Measurements from ENCODE around the gene MKRN2. TPM values are rescaled to one million over a fixed set of nuclear protein-coding genes. Genes with fewer than 3 reads are reported as not detected.

MKRN2 gene
- total and polyA plus RNA-seq, 9 of the 15 experiments (the other 6 are each of a cell fraction or from before 2014, with no cell fraction given) = 29.4 to 63.2 (median 42.9) TPM

GRCh38 chr3:12556690-12557472 is at the start of gene MKRN2 (continued):
- TF ChIP-seq, protein P1, sequence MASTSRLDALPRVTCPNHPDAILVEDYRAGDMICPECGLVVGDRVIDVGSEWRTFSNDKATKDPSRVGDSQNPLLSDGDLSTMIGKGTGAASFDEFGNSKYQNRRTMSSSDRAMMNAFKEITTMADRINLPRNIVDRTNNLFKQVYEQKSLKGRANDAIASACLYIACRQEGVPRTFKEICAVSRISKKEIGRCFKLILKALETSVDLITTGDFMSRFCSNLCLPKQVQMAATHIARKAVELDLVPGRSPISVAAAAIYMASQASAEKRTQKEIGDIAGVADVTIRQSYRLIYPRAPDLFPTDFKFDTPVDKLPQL (IDR thresholded peaks at IDR 0.05; ENCODE audit: extremely low read depth, insufficient read length) = peak; percentile 61
- TF ChIP-seq, protein P2, sequence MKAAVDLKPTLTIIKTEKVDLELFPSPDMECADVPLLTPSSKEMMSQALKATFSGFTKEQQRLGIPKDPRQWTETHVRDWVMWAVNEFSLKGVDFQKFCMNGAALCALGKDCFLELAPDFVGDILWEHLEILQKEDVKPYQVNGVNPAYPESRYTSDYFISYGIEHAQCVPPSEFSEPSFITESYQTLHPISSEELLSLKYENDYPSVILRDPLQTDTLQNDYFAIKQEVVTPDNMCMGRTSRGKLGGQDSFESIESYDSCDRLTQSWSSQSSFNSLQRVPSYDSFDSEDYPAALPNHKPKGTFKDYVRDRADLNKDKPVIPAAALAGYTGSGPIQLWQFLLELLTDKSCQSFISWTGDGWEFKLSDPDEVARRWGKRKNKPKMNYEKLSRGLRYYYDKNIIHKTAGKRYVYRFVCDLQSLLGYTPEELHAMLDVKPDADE (conservative IDR thresholded peaks at IDR 0.05; ENCODE audit: control insufficient read depth, low read depth, low read length) = peak; percentile 73
- peak; percentile 86 for TF ChIP-seq TFAP4 (CRISPR knock-in tag; IDR thresholded peaks at IDR 0.05; ENCODE audit: borderline replicate concordance)
- 0 out of 2 replicates have a peak, but pooled peaks have one; percentile 9 for TF ChIP-seq EHMT2 (IDR thresholded peaks at IDR 0.05)
- peak; percentile 88 for TF ChIP-seq HDAC8 (tag; IDR thresholded peaks at IDR 0.05)
- TF ChIP-seq, protein P3, sequence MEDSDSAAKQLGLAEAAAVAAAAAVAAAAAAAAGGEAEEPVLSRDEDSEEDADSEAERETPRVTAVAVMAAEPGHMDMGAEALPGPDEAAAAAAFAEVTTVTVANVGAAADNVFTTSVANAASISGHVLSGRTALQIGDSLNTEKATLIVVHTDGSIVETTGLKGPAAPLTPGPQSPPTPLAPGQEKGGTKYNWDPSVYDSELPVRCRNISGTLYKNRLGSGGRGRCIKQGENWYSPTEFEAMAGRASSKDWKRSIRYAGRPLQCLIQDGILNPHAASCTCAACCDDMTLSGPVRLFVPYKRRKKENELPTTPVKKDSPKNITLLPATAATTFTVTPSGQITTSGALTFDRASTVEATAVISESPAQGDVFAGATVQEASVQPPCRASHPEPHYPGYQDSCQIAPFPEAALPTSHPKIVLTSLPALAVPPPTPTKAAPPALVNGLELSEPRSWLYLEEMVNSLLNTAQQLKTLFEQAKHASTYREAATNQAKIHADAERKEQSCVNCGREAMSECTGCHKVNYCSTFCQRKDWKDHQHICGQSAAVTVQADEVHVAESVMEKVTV (CRISPR knock-in tag; IDR thresholded peaks at IDR 0.05) = no peak
- TF ChIP-seq, protein P4, sequence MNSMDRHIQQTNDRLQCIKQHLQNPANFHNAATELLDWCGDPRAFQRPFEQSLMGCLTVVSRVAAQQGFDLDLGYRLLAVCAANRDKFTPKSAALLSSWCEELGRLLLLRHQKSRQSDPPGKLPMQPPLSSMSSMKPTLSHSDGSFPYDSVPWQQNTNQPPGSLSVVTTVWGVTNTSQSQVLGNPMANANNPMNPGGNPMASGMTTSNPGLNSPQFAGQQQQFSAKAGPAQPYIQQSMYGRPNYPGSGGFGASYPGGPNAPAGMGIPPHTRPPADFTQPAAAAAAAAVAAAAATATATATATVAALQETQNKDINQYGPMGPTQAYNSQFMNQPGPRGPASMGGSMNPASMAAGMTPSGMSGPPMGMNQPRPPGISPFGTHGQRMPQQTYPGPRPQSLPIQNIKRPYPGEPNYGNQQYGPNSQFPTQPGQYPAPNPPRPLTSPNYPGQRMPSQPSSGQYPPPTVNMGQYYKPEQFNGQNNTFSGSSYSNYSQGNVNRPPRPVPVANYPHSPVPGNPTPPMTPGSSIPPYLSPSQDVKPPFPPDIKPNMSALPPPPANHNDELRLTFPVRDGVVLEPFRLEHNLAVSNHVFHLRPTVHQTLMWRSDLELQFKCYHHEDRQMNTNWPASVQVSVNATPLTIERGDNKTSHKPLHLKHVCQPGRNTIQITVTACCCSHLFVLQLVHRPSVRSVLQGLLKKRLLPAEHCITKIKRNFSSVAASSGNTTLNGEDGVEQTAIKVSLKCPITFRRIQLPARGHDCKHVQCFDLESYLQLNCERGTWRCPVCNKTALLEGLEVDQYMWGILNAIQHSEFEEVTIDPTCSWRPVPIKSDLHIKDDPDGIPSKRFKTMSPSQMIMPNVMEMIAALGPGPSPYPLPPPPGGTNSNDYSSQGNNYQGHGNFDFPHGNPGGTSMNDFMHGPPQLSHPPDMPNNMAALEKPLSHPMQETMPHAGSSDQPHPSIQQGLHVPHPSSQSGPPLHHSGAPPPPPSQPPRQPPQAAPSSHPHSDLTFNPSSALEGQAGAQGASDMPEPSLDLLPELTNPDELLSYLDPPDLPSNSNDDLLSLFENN (IDR thresholded peaks at IDR 0.05; ENCODE audit: low read depth in 2 of 2, low read length in 2 of 2) = peak; percentile 42 to 70; a peak in 3 of 4 replicates
- peak in 1 of 2 experiments; percentile 61; a peak in 1 of 4 replicates for TF ChIP-seq KDM4B (IDR thresholded peaks at IDR 0.05; ENCODE audit: borderline replicate concordance in 2 of 2, low read depth in 1 of 2)
- no peak for TF ChIP-seq SIRT6 (IDR thresholded peaks at IDR 0.05; ENCODE audit: low read depth, low read length)
- TF ChIP-seq SFPQ (IDR thresholded peaks at IDR 0.05; ENCODE audit: low read depth, low read length) = no peak
- TF ChIP-seq MAZ (CRISPR knock-in tag; conservative IDR thresholded peaks at IDR 0.05 in 1 of 2, IDR thresholded peaks at IDR 0.05 in 1 of 2) = peak; percentile 92 to 94
- TF ChIP-seq NR2C2 (CRISPR knock-in tag; IDR thresholded peaks at IDR 0.05) = no peak; the same call in 1 of the 2 replicates
- TF ChIP-seq NR2C2 (tag; IDR thresholded peaks at IDR 0.05) = peak; percentile 59; the same call in 1 of the 2 replicates
- TF ChIP-seq, protein P5, sequence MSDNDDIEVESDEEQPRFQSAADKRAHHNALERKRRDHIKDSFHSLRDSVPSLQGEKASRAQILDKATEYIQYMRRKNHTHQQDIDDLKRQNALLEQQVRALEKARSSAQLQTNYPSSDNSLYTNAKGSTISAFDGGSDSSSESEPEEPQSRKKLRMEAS (CRISPR knock-in tag; IDR thresholded peaks at IDR 0.05) = peak; percentile 86
